Hepatocyte (in vitro differentiated cells): ENCODE data around the gene F2. TPM values are rescaled to one million over a fixed set of nuclear protein-coding genes. Genes with fewer than 3 reads are reported as not detected.

Experiments
- DNase-seq: peaks from one replicate; pipeline ENCODE4 v3.0.0-alpha.2; 2016; ENCODE audit warnings: low spot score
- H2AFZ ChIP-seq: fragments of 200-600 bp; sonication (generic); 2 replicates; pipeline ENCODE4 v1.6.0; 2016; ENCODE audit warnings: antibody characterized with exemption, mild to moderate bottlenecking
- H3K27ac ChIP-seq: fragments of 200-600 bp; sonication (generic); 2 replicates; pipeline ENCODE4 v1.5.1; 2016; ENCODE audit warnings: mild to moderate bottlenecking
- H3K27me3 ChIP-seq: fragments of 200-600 bp; sonication (generic); 2 replicates; pipeline ENCODE4 v1.6.1; 2016
- H3K36me3 ChIP-seq: fragments of 200-600 bp; sonication (generic); replicated peaks from 2 replicates; pipeline ENCODE4 v1.5.1; 2016; ENCODE audit warnings: low read depth; ENCODE audit not compliant: insufficient read depth
- H3K4me1 ChIP-seq: fragments of 200-600 bp; sonication (generic); 2 replicates; pipeline ENCODE4 v1.5.1; 2016; ENCODE audit warnings: mild to moderate bottlenecking, moderate library complexity; ENCODE audit not compliant: insufficient read depth
- H3K4me2 ChIP-seq: fragments of 200-600 bp; sonication (generic); 2 replicates; pipeline ENCODE4 v1.6.0; 2016
- H3K4me3 ChIP-seq: fragments of 200-600 bp; sonication (generic); 2 replicates; pipeline ENCODE4 v1.5.1; 2016; ENCODE audit warnings: mild to moderate bottlenecking
- H3K79me2 ChIP-seq: fragments of 200-600 bp; sonication (generic); 2 replicates; pipeline ENCODE4 v1.6.0; 2017; ENCODE audit warnings: mild to moderate bottlenecking
- H3K9me2 ChIP-seq: fragments of 200-600 bp; sonication (generic); replicated peaks from 2 replicates; pipeline ENCODE4 v1.6.0; 2017; ENCODE audit warnings: mild to moderate bottlenecking; ENCODE audit not compliant: insufficient read depth
- H3K9me3 ChIP-seq: fragments of 200-600 bp; sonication (generic); 2 replicates; pipeline ENCODE4 v1.5.1; 2016; ENCODE audit warnings: low read depth, mild to moderate bottlenecking
- H4K20me1 ChIP-seq: fragments of 200-600 bp; sonication (generic); 2 replicates; pipeline ENCODE4 v1.6.0; 2016; ENCODE audit warnings: mild to moderate bottlenecking; ENCODE audit not compliant: insufficient read depth, poor library complexity, severe bottlenecking
- CTCF ChIP-seq: fragments of 200-600 bp; sonication (generic); IDR thresholded peaks from 2 replicates; pipeline ENCODE4 v1.5.1; 2016; ENCODE audit warnings: antibody characterized with exemption, mild to moderate bottlenecking; ENCODE audit not compliant: poor library complexity
- EZH2 ChIP-seq: fragments of 200-600 bp; sonication (generic); IDR thresholded peaks from 2 replicates; pipeline ENCODE4 v1.6.1; 2016; ENCODE audit warnings: antibody characterized with exemption, mild to moderate bottlenecking, borderline replicate concordance
- EZH2phosphoT487 ChIP-seq: fragments of 200-600 bp; sonication (generic); IDR thresholded peaks from one replicate; pipeline ENCODE4 v1.6.1; 2018; ENCODE audit warnings: antibody characterized with exemption, mild to moderate bottlenecking, low read depth, moderate library complexity; ENCODE audit not compliant: unreplicated experiment, severe bottlenecking
- WGBS: methylation state at CpG from one replicate; pipeline ENCODE4 v1.1.6; 2016; ENCODE audit warnings: low lambda C conversion rate; ENCODE audit errors: missing lambda C conversion rate; 5-methylcytosine and 5-hydroxymethylcytosine counted together
- polyA plus RNA-seq: library from polyadenylated mRNA; unstranded; fragments of >200 nt; fragmentation: Nextera tagmentation; extraction: Ambion mirVana; gene quantifications from 2 replicates; pipeline ENCODE4 v1.2.1, GENCODE V29; 2016
- total RNA-seq: library from RNA; depleted of rRNA; stranded (reverse); fragments of >200 nt; gene quantifications from 2 replicates; pipeline ENCODE4 v1.2.3, GENCODE V29; 2014

Gene F2
- total and polyA plus RNA-seq, 2 experiments from 2014 or later: 79.7 to 111 TPM

- Histone ChIP-seq H3K9me3 (no peaks in the 10 kb centered on the region), H3K9me2 (no peaks in the 10 kb centered on the region), H3K4me1 (no peaks in the 10 kb centered on the region)
Measured at GRCh38 chr11:46729110-46730027, 10.4 kb downstream of the F2 start.

GRCh38 chr11:46731545-46731944 lies 12.5 kb downstream of the F2 start:
- no peaks in the 10 kb centered on the region for H3K79me2 ChIP-seq
- no peak for DNase-seq
- H3K36me3 ChIP-seq: no peaks in the 10 kb centered on the region
- no peaks in the 10 kb centered on the region for H3K9me2 ChIP-seq
- H2AFZ ChIP-seq: no peak overlapping the region
- H4K20me1 ChIP-seq: no peaks in the 10 kb centered on the region
- no peaks in the 10 kb centered on the region for H3K9me3 ChIP-seq
- 91% methylated on average over 4 of the region's 4 CpGs for WGBS
- no peak overlapping the region for H3K4me2 ChIP-seq
- H3K27me3 ChIP-seq: no peaks in the 10 kb centered on the region
- H3K4me1 ChIP-seq: no peaks in the 10 kb centered on the region
- no peak overlapping the region for H3K4me3 ChIP-seq
- no peak for TF ChIP-seq EZH2
- TF ChIP-seq EZH2phosphoT487: no peak
- no peak for TF ChIP-seq CTCF
- H3K27ac ChIP-seq: no peak overlapping the region

More at GRCh38 chr11:46729110-46730027, 10.4 kb downstream of the F2 start:
- no peaks in the 10 kb centered on the region for H4K20me1 ChIP-seq
- H2AFZ ChIP-seq: no peak overlapping the region
- no peak overlapping the region for H3K4me2 ChIP-seq
- H3K4me3 ChIP-seq: no peak overlapping the region
- H3K27me3 ChIP-seq: no peaks in the 10 kb centered on the region
- 90% methylated on average over 24 of the region's 24 CpGs for WGBS
- H3K79me2 ChIP-seq: no peaks in the 10 kb centered on the region
- H3K27ac ChIP-seq: no peak overlapping the region
- no peaks in the 10 kb centered on the region for H3K36me3 ChIP-seq
- no peak for DNase-seq
- TF ChIP-seq EZH2 (no peak), EZH2phosphoT487 (no peak), CTCF (no peak)

- Histone ChIP-seq H4K20me1 (no peaks in the 10 kb centered on the region), H3K79me2 (no peaks in the 10 kb centered on the region), H3K36me3 (no peaks in the 10 kb centered on the region), H3K9me3 (no peaks in the 10 kb centered on the region), H3K4me2 (no peak overlapping the region), H3K9me2 (no peaks in the 10 kb centered on the region), H3K4me3 (no peak overlapping the region), H3K4me1 (no peaks in the 10 kb centered on the region), H2AFZ (no peak overlapping the region), H3K27ac (no peak overlapping the region), H3K27me3 (no peaks in the 10 kb centered on the region)
- WGBS: 95% methylated on average over 1 of the region's 1 CpG
- TF ChIP-seq EZH2: no peak
- TF ChIP-seq EZH2phosphoT487: no peak
- TF ChIP-seq CTCF: no peak
- DNase-seq: no peak
Measured at GRCh38 chr11:46733234-46733633, 14.2 kb downstream of the F2 start.
